ENCODE data around the gene CREB3.

CREB3 gene

DNA sequence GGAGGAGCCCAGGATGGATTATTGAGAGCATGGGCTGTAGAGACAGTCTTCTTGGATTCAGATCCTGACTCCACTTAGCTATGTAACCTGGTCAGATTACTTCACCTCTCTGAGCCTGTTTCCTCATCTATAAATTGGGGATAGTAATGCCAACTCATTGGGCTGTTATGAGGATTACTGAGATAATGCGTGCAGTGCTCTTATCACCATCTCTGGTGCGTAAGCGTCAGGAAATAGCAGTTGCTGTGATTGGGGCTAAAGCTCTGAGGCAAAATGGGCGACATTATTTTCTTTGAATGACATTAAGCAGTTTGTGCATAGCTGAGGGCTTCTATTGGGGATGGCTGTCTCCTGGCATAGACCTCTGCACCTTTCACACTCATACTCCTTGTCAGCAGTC is 22.6 kb downstream of the CREB3 start:
- TF ChIP-seq TAF1 (IDR thresholded peaks at IDR 0.05; ENCODE audit: low read depth) (no peak), TCF12 (IDR thresholded peaks at IDR 0.05; ENCODE audit: low read depth) (no peak), MAX (IDR thresholded peaks at IDR 0.05) (no peak), ZBTB7A (IDR thresholded peaks at IDR 0.05; ENCODE audit: low read depth) (no peak), FOXM1 (IDR thresholded peaks at IDR 0.05; ENCODE audit: borderline replicate concordance, low read depth) (no peak), CEBPB (IDR thresholded peaks at IDR 0.05) (no peak), TEAD4 (IDR thresholded peaks at IDR 0.05) (no peak), YY1 (IDR thresholded peaks at IDR 0.05; ENCODE audit: low read depth) (no peak), RAD21 (IDR thresholded peaks at IDR 0.05; ENCODE audit: low read depth) (no peak), NFIC (IDR thresholded peaks at IDR 0.05) (no peak), REST (IDR thresholded peaks at IDR 0.05; ENCODE audit: low read depth) (no peak), EGR1 (IDR thresholded peaks at IDR 0.05) (no peak), USF1 (IDR thresholded peaks at IDR 0.05) (no peak), EP300 (IDR thresholded peaks at IDR 0.05; ENCODE audit: borderline replicate concordance) (no peak), CREB1 (IDR thresholded peaks at IDR 0.05; ENCODE audit: low read depth) (no peak)

GRCh38 chr9:35756275-35757225 is 24.1 kb downstream of the CREB3 start:
- TF ChIP-seq TEAD4 (IDR thresholded peaks at IDR 0.05) (peak; percentile 17; the same call in 1 of the 2 replicates), TAF1 (IDR thresholded peaks at IDR 0.05; ENCODE audit: low read depth) (peak; percentile 52; the same call in 1 of the 2 replicates), EP300 (IDR thresholded peaks at IDR 0.05; ENCODE audit: borderline replicate concordance) (0 out of 2 replicates have a peak, but pooled peaks have one; percentile 5), MAX (IDR thresholded peaks at IDR 0.05) (no peak; the same call in 1 of the 2 replicates), TCF12 (IDR thresholded peaks at IDR 0.05; ENCODE audit: low read depth) (0 out of 2 replicates have a peak, but pooled peaks have one; percentile 38), ZBTB7A (IDR thresholded peaks at IDR 0.05; ENCODE audit: low read depth) (peak; percentile 97), RAD21 (IDR thresholded peaks at IDR 0.05; ENCODE audit: low read depth) (peak; percentile 44), EGR1 (IDR thresholded peaks at IDR 0.05) (no peak)

- TF ChIP-seq RAD21 (IDR thresholded peaks at IDR 0.05; ENCODE audit: low read depth) (no peak), EP300 (IDR thresholded peaks at IDR 0.05; ENCODE audit: borderline replicate concordance) (no peak), TAF1 (IDR thresholded peaks at IDR 0.05; ENCODE audit: low read depth) (peak; percentile 10; the same call in 1 of the 2 replicates), ZBTB7A (IDR thresholded peaks at IDR 0.05; ENCODE audit: low read depth) (peak; percentile 83; the same call in 1 of the 2 replicates)
Observed at GRCh38 chr9:35757226-35757891, 24.9 kb downstream of the CREB3 start.

- no peak for TF ChIP-seq EP300 (IDR thresholded peaks at IDR 0.05; ENCODE audit: borderline replicate concordance)
- no peak for TF ChIP-seq USF1 (IDR thresholded peaks at IDR 0.05)
- TF ChIP-seq CEBPB (IDR thresholded peaks at IDR 0.05) = no peak
- no peak for TF ChIP-seq YY1 (IDR thresholded peaks at IDR 0.05; ENCODE audit: low read depth)
- TF ChIP-seq EGR1 (IDR thresholded peaks at IDR 0.05) = no peak
- TF ChIP-seq CREB1 (IDR thresholded peaks at IDR 0.05; ENCODE audit: low read depth) = no peak
- TF ChIP-seq TEAD4 (IDR thresholded peaks at IDR 0.05) = no peak
- TF ChIP-seq FOXM1 (IDR thresholded peaks at IDR 0.05; ENCODE audit: borderline replicate concordance, low read depth) = no peak
- TF ChIP-seq REST (IDR thresholded peaks at IDR 0.05; ENCODE audit: low read depth) = no peak
- TF ChIP-seq MAX (IDR thresholded peaks at IDR 0.05) = no peak
- no peak for TF ChIP-seq TCF12 (IDR thresholded peaks at IDR 0.05; ENCODE audit: low read depth)
- no peak for TF ChIP-seq TAF1 (IDR thresholded peaks at IDR 0.05; ENCODE audit: low read depth)
- TF ChIP-seq ZBTB7A (IDR thresholded peaks at IDR 0.05; ENCODE audit: low read depth) = no peak
- TF ChIP-seq RAD21 (IDR thresholded peaks at IDR 0.05; ENCODE audit: low read depth) = no peak
- no peak for TF ChIP-seq NFIC (IDR thresholded peaks at IDR 0.05)
Observed at GRCh38 chr9:35757892-35758275, 25.4 kb downstream of the CREB3 start.

Measured in Ishikawa (cell line).